Activated naive CD4-positive, alpha-beta T cell (primary cell): Measurements from ENCODE around the gene AREL1.

Experiments
- DNase-seq, 4 experiments: peaks; one replicate each; lab custom pipeline; 2025; lab: John Stamatoyannopoulos, UW

The AREL1 gene

GRCh38 chr14:74697543-74697942 is 15.3 kb downstream of the AREL1 start:
- no peak for DNase-seq

- no peak for DNase-seq
These were observed 15.9 kb downstream of the AREL1 start for GRCh38 chr14:74697011-74697410.

GRCh38 chr14:74695406-74695805 is 17.5 kb downstream of the AREL1 start:
- no peak for DNase-seq

- DNase-seq: no peak
These were observed 19.7 kb downstream of the AREL1 start for GRCh38 chr14:74693191-74693590.

- DNase-seq: no peak
These were observed 21.4 kb downstream of the AREL1 start for GRCh38 chr14:74691456-74691855.

GRCh38 chr14:74685921-74686678 is 26.8 kb downstream of the AREL1 start:
- no peak for DNase-seq

GRCh38 chr14:74685056-74685455 is 27.8 kb downstream of the AREL1 start:
- no peak for DNase-seq

- DNase-seq: no peak
These were observed 28.4 kb downstream of the AREL1 start for GRCh38 chr14:74684434-74684833.

GRCh38 chr14:74683406-74683805 is 29.5 kb downstream of the AREL1 start:
- DNase-seq: no peak

GRCh38 chr14:74682169-74682952 is 30.5 kb downstream of the AREL1 start:
- DNase-seq: no peak

GRCh38 chr14:74675219-74675618 is 37.7 kb downstream of the AREL1 start:
- no peak for DNase-seq

GRCh38 chr14:74673768-74674167 is 39.1 kb downstream of the AREL1 start:
- no peak for DNase-seq

GRCh38 chr14:74671789-74672188 is 41.1 kb downstream of the AREL1 start:
- DNase-seq: no peak

- DNase-seq: no peak
These were observed 42.0 kb downstream of the AREL1 start for GRCh38 chr14:74670726-74671411.

- no peak for DNase-seq
These were observed 43.0 kb downstream of the AREL1 start for GRCh38 chr14:74669846-74670245.

- no peak for DNase-seq
These were observed 43.6 kb downstream of the AREL1 start for GRCh38 chr14:74669256-74669655.

GRCh38 chr14:74667758-74668157 is 45.1 kb downstream of the AREL1 start:
- DNase-seq: no peak

GRCh38 chr14:74664717-74665116 is 48.2 kb downstream of the AREL1 start:
- no peak for DNase-seq

- DNase-seq: no peak
These were observed 49.0 kb downstream of the AREL1 start for GRCh38 chr14:74663884-74664283.

- no peak for DNase-seq
These were observed 51.0 kb downstream of the AREL1 start for GRCh38 chr14:74661726-74662450.

GRCh38 chr14:74660863-74661262 is 52.0 kb downstream of the AREL1 start:
- DNase-seq: no peak

GRCh38 chr14:74660167-74660566 is 52.7 kb downstream of the AREL1 start:
- no peak for DNase-seq
